ENCODE results near the gene CADM4. TPM values are rescaled to one million over a fixed set of nuclear protein-coding genes. Genes with fewer than 3 reads are reported as not detected.
"Not testable (repeated sequence)": the region's sequence is repeated elsewhere in the genome, so short reads cannot be mapped to it uniquely, and the experiment has no call there.

Gene CADM4
- total RNA-seq, 1 donor from 2014 or later = 0.39 TPM

GRCh38 chr19:43658001-43658400, 18.4 kb upstream of the CADM4 start:
- intact Hi-C loops (cut with micrococcal nuclease) = no loop called here
- Mint-ChIP-seq H3K36me3 (ENCODE audit: low read depth) (peaks cover 70% of the 10 kb centered on the region), H3K27ac (no peak overlapping the region), H3K9me3 (peaks cover 5% of the 10 kb centered on the region), H3K4me1 (ENCODE audit: low read depth) (no peaks in the 10 kb centered on the region), H3K4me3 (ENCODE audit: low read depth) (no peak overlapping the region), H3K27me3 (ENCODE audit: low read depth) (no peaks in the 10 kb centered on the region)
- DNase-seq (ENCODE audit: low spot score) = no peak

- DNase-seq (ENCODE audit: low spot score) = no peak
- Mint-ChIP-seq H3K36me3 (ENCODE audit: low read depth) (peaks cover 67% of the 10 kb centered on the region), H3K4me1 (ENCODE audit: low read depth) (peaks cover 2% of the 10 kb centered on the region), H3K9me3 (peaks cover 5% of the 10 kb centered on the region), H3K27ac (no peak overlapping the region), H3K4me3 (ENCODE audit: low read depth) (no peak overlapping the region), H3K27me3 (ENCODE audit: low read depth) (no peaks in the 10 kb centered on the region)
- intact Hi-C loops (cut with micrococcal nuclease) = no loop called here
Measured at GRCh38 chr19:43656436-43656835, 16.8 kb upstream of the CADM4 start.

- intact Hi-C loops (cut with micrococcal nuclease) = loop anchor here (1.0 kb wide), 1 partner anchor 205 kb away; no protein-coding TSS in a partner anchor
- H3K36me3 Mint-ChIP-seq (ENCODE audit: low read depth) = peaks cover 56% of the 10 kb centered on the region
- no peaks in the 10 kb centered on the region for H3K27me3 Mint-ChIP-seq (ENCODE audit: low read depth)
Measured at GRCh38 chr19:43652546-43652874, 12.9 kb upstream of the CADM4 start.

GRCh38 chr19:43651758-43652545, 12.3 kb upstream of the CADM4 start:
- peak; percentile 37 for DNase-seq (ENCODE audit: low spot score)
- Mint-ChIP-seq H3K9me3 (no peaks in the 10 kb centered on the region), H3K4me3 (ENCODE audit: low read depth) (no peak overlapping the region), H3K4me1 (ENCODE audit: low read depth) (peaks cover 2% of the 10 kb centered on the region), H3K36me3 (ENCODE audit: low read depth) (peaks cover 56% of the 10 kb centered on the region), H3K27me3 (ENCODE audit: low read depth) (no peaks in the 10 kb centered on the region), H3K27ac (no peak overlapping the region)
- intact Hi-C loops (cut with micrococcal nuclease) = loop anchor here (1.0 kb wide), 1 partner anchor 205 kb away; no protein-coding TSS in a partner anchor

More at GRCh38 chr19:43652546-43652874, 12.9 kb upstream of the CADM4 start:
- no peaks in the 10 kb centered on the region for H3K9me3 Mint-ChIP-seq
- no peak overlapping the region for H3K4me3 Mint-ChIP-seq (ENCODE audit: low read depth)
- no peak for DNase-seq (ENCODE audit: low spot score)
- H3K4me1 Mint-ChIP-seq (ENCODE audit: low read depth) = peaks cover 2% of the 10 kb centered on the region
- H3K27ac Mint-ChIP-seq = no peak overlapping the region

GRCh38 chr19:43650276-43650675, 10.6 kb upstream of the CADM4 start:
- H3K4me3 Mint-ChIP-seq (ENCODE audit: low read depth); H3K27me3 Mint-ChIP-seq (ENCODE audit: low read depth); intact Hi-C loops (cut with micrococcal nuclease); H3K4me1 Mint-ChIP-seq (ENCODE audit: low read depth); DNase-seq (ENCODE audit: low spot score); H3K27ac Mint-ChIP-seq; H3K9me3 Mint-ChIP-seq: not testable (repeated sequence)
- peaks cover 49% of the 10 kb centered on the region for H3K36me3 Mint-ChIP-seq (ENCODE audit: low read depth)

GRCh38 chr19:43649514-43649913, 9.9 kb upstream of the CADM4 start:
- peaks cover 41% of the 10 kb centered on the region for H3K36me3 Mint-ChIP-seq (ENCODE audit: low read depth)
- DNase-seq (ENCODE audit: low spot score) = no peak
- no peak overlapping the region for H3K27ac Mint-ChIP-seq
- H3K27me3 Mint-ChIP-seq (ENCODE audit: low read depth) = no peaks in the 10 kb centered on the region
- H3K9me3 Mint-ChIP-seq = no peaks in the 10 kb centered on the region
- no peak overlapping the region for H3K4me3 Mint-ChIP-seq (ENCODE audit: low read depth)
- peaks cover 2% of the 10 kb centered on the region for H3K4me1 Mint-ChIP-seq (ENCODE audit: low read depth)
- intact Hi-C loops (cut with micrococcal nuclease) = no loop called here

- Mint-ChIP-seq H3K9me3 (no peaks in the 10 kb centered on the region), H3K27ac (no peak overlapping the region), H3K27me3 (ENCODE audit: low read depth) (no peaks in the 10 kb centered on the region), H3K4me3 (ENCODE audit: low read depth) (no peak overlapping the region), H3K36me3 (ENCODE audit: low read depth) (peaks cover 35% of the 10 kb centered on the region), H3K4me1 (ENCODE audit: low read depth) (peaks cover 2% of the 10 kb centered on the region)
- intact Hi-C loops (cut with micrococcal nuclease) = no loop called here
- no peak for DNase-seq (ENCODE audit: low spot score)
Measured at GRCh38 chr19:43648633-43649032, 9.0 kb upstream of the CADM4 start.

- H3K27ac Mint-ChIP-seq = no peak overlapping the region
- intact Hi-C loops (cut with micrococcal nuclease) = no loop called here
- no peak overlapping the region for H3K4me3 Mint-ChIP-seq (ENCODE audit: low read depth)
- H3K27me3 Mint-ChIP-seq (ENCODE audit: low read depth) = peaks cover 21% of the 10 kb centered on the region
- no peaks in the 10 kb centered on the region for H3K9me3 Mint-ChIP-seq
- peaks cover 4% of the 10 kb centered on the region for H3K4me1 Mint-ChIP-seq (ENCODE audit: low read depth)
- H3K36me3 Mint-ChIP-seq (ENCODE audit: low read depth) = peaks cover 21% of the 10 kb centered on the region
- DNase-seq (ENCODE audit: low spot score) = no peak
Measured at GRCh38 chr19:43644181-43644580, 4.5 kb upstream of the CADM4 start.

GRCh38 chr19:43643326-43643725, 3.7 kb upstream of the CADM4 start:
- no peak overlapping the region for H3K27ac Mint-ChIP-seq
- no peaks in the 10 kb centered on the region for H3K9me3 Mint-ChIP-seq
- H3K4me1 Mint-ChIP-seq (ENCODE audit: low read depth) = peaks cover 8% of the 10 kb centered on the region
- DNase-seq (ENCODE audit: low spot score) = no peak
- no peak overlapping the region for H3K4me3 Mint-ChIP-seq (ENCODE audit: low read depth)
- intact Hi-C loops (cut with micrococcal nuclease) = no loop called here
- peaks cover 16% of the 10 kb centered on the region for H3K36me3 Mint-ChIP-seq (ENCODE audit: low read depth)
- H3K27me3 Mint-ChIP-seq (ENCODE audit: low read depth) = peaks cover 30% of the 10 kb centered on the region

GRCh38 chr19:43642531-43642930, 2.9 kb upstream of the CADM4 start:
- H3K27ac Mint-ChIP-seq = no peak overlapping the region
- intact Hi-C loops (cut with micrococcal nuclease) = no loop called here
- peaks cover 11% of the 10 kb centered on the region for H3K36me3 Mint-ChIP-seq (ENCODE audit: low read depth)
- no peak overlapping the region for H3K4me3 Mint-ChIP-seq (ENCODE audit: low read depth)
- DNase-seq (ENCODE audit: low spot score) = no peak
- H3K27me3 Mint-ChIP-seq (ENCODE audit: low read depth) = peaks cover 36% of the 10 kb centered on the region
- no peaks in the 10 kb centered on the region for H3K9me3 Mint-ChIP-seq
- peaks cover 8% of the 10 kb centered on the region for H3K4me1 Mint-ChIP-seq (ENCODE audit: low read depth)

GRCh38 chr19:43641333-43641732, 1.7 kb upstream of the CADM4 start:
- Mint-ChIP-seq H3K36me3 (ENCODE audit: low read depth) (peaks cover 2% of the 10 kb centered on the region), H3K27ac (no peak overlapping the region), H3K4me1 (ENCODE audit: low read depth) (peaks cover 8% of the 10 kb centered on the region), H3K27me3 (ENCODE audit: low read depth) (peaks cover 42% of the 10 kb centered on the region), H3K4me3 (ENCODE audit: low read depth) (peak overlapping the region; percentile 51), H3K9me3 (no peaks in the 10 kb centered on the region)
- no peak for DNase-seq (ENCODE audit: low spot score)
- intact Hi-C loops (cut with micrococcal nuclease) = no loop called here

GRCh38 chr19:43640424-43640757, 741 bp upstream of the CADM4 start:
- peaks cover 8% of the 10 kb centered on the region for H3K4me1 Mint-ChIP-seq (ENCODE audit: low read depth)
- H3K36me3 Mint-ChIP-seq (ENCODE audit: low read depth) = no peaks in the 10 kb centered on the region
- peaks cover 43% of the 10 kb centered on the region for H3K27me3 Mint-ChIP-seq (ENCODE audit: low read depth)
- intact Hi-C loops (cut with micrococcal nuclease) = no loop called here
- no peak overlapping the region for H3K27ac Mint-ChIP-seq
- no peaks in the 10 kb centered on the region for H3K9me3 Mint-ChIP-seq
- H3K4me3 Mint-ChIP-seq (ENCODE audit: low read depth) = peak overlapping the region; percentile 66
- DNase-seq (ENCODE audit: low spot score) = no peak

- Mint-ChIP-seq H3K27me3 (ENCODE audit: low read depth) (peaks cover 45% of the 10 kb centered on the region), H3K9me3 (no peaks in the 10 kb centered on the region), H3K27ac (peak overlapping the region; percentile 1), H3K4me1 (ENCODE audit: low read depth) (peaks cover 8% of the 10 kb centered on the region), H3K4me3 (ENCODE audit: low read depth) (peak overlapping the region; percentile 79), H3K36me3 (ENCODE audit: low read depth) (no peaks in the 10 kb centered on the region)
- intact Hi-C loops (cut with micrococcal nuclease) = no loop called here
- no peak for DNase-seq (ENCODE audit: low spot score)
Measured at GRCh38 chr19:43638995-43639518, 593 bp downstream of the CADM4 start.
